T-helper 17 cell (primary cell): ENCODE measurements around the gene TMEM97. TPM values are rescaled to one million over a fixed set of nuclear protein-coding genes. Genes with fewer than 3 reads are reported as not detected.
"Not testable (repeated sequence)": the region's sequence is repeated elsewhere in the genome, so short reads cannot be mapped to it uniquely, and the experiment has no call there.

ENCODE experiments used
- ATAC-seq: fragments of 150-1000 bp; cut with Tn5 transposase; 2 replicates; pipeline ENCODE4 v1.10.0; 2021; ENCODE audit warnings: mild to moderate bottlenecking, moderate library complexity
- DNase-seq, 3 donors: peaks; one replicate each; pipeline versions ENCODE4 v3.0.0 to v3.0.0-alpha.2; 2020 to 2021
- H3K9me3 ChIP-seq: one replicate; pipeline ENCODE4 v1.7.0; 2013; ENCODE audit warnings: low read length, mild to moderate bottlenecking; ENCODE audit not compliant: control insufficient read depth, poor library complexity, severe bottlenecking
- H3K27ac Mint-ChIP-seq: one replicate; pipeline ENCODE4 v1.8.0; 2022; ENCODE audit warnings: mild to moderate bottlenecking, moderate library complexity, mixed read lengths
- H3K27me3 Mint-ChIP-seq: one replicate; pipeline ENCODE4 v1.8.0; 2022; ENCODE audit warnings: mixed read lengths
- H3K36me3 Mint-ChIP-seq: one replicate; pipeline ENCODE4 v1.8.0; 2022; ENCODE audit warnings: low read depth, mixed read lengths
- H3K4me1 Mint-ChIP-seq: one replicate; pipeline ENCODE4 v1.8.0; 2022; ENCODE audit warnings: mild to moderate bottlenecking, mixed read lengths
- H3K4me3 Mint-ChIP-seq: one replicate; pipeline ENCODE4 v1.8.0; 2022; ENCODE audit warnings: mild to moderate bottlenecking, moderate library complexity, mixed read lengths
- total RNA-seq, 4 donors: library from RNA in 2 of 4; stranded (reverse) in 2 of 4; gene quantifications; one replicate each; pipeline ENCODE4 v1.2.3 and lab custom pipeline; 2022 to 2026

TMEM97 gene
- 1 to 10 TPM; 2.1 to 4.0 TPM for total RNA-seq
- total RNA-seq (lab: John Stamatoyannopoulos, UW), result 4.2 to 8.5 reads per million in 2 donors

DNA sequence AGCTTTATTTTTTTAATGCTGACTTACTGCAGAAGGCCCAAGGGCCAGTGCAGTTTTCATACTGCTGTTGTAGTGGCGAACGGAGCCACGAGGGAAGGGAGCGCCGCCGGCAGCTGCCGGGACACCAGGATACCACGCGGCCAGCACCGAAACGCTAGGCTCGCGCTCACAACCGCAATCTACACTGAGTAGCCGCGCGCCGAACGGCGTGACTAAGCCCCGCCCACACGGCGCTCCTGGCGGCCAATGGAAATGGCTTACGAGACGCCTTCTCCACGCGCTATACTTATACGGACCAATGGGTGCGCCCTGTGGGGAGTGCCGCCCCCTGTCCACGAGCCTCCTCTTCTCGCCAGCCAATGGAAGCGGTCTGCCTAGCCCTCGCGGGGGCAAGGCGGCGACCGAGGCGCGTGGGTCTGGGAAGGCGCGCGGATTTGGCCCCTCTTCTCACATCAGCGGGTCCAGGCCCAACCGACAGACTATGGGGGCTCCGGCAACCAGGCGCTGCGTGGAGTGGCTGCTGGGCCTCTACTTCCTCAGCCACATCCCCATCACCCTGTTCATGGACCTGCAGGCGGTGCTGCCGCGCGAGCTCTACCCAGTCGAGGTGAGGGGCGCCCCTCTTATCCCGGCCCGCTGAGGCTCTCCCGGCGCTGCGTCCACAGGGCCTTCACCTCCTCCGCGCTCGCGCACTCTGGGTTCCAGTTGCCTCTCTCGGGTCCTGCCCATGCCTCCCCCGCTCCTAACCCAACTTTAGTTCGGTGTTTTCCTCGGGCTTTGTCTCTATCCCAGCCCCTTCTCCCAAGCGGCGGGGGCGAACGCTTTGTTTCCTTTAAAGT, at the start of gene TMEM97:
Gene TMEM97, plus strand, starts transcription at position 442 of the 839 bp plus-strand sequence. Its CDS starts 40 bp downstream, at position 482.
- H3K9me3 ChIP-seq, result no peaks in the 10 kb centered on the region
- peaks cover 19% of the 10 kb centered on the region for H3K4me1 Mint-ChIP-seq
- peak; percentile 99 for ATAC-seq

DNA sequence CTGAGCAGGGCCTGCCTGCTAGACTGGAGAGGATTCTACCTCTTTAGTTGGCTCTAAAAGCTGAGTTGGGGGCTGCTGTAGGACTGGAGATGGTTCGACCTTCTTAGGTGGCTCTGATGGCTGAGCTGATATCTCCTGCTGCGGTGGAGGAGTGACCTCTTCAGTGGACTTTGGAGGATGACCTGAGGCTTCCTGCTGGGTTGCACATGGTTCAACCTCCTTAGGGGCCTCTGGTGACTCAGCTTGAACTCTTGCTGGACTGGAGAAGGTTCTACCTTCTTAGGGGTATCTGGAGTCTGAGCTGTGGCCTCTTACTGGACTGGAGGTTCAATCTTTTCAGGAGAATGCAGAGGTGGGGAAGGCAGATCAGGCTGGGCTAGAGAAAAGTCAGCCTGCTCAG, 48.9 kb upstream of the TMEM97 start:
- DNase-seq (no peak), ATAC-seq (no peak)
- Mint-ChIP-seq H3K4me3 (no peak overlapping the region), H3K4me1 (peaks cover 3% of the 10 kb centered on the region), H3K27me3 (peaks cover 53% of the 10 kb centered on the region), H3K27ac (peak overlapping the region; percentile 16), H3K36me3 (no peaks in the 10 kb centered on the region)
- no peaks in the 10 kb centered on the region for H3K9me3 ChIP-seq

More for the DNA sequence above, at the start of gene TMEM97:
- H3K4me3 Mint-ChIP-seq, result peak within 1 kb of the TSS; percentile 90
- H3K27me3 Mint-ChIP-seq, result peaks cover 6% of the 10 kb centered on the region
- peak; percentile 88 to 90 (median 88) for DNase-seq
- H3K27ac Mint-ChIP-seq, result peak within 1 kb of the TSS; percentile 77
- H3K36me3 Mint-ChIP-seq, result no peaks in the 10 kb centered on the region

DNA sequence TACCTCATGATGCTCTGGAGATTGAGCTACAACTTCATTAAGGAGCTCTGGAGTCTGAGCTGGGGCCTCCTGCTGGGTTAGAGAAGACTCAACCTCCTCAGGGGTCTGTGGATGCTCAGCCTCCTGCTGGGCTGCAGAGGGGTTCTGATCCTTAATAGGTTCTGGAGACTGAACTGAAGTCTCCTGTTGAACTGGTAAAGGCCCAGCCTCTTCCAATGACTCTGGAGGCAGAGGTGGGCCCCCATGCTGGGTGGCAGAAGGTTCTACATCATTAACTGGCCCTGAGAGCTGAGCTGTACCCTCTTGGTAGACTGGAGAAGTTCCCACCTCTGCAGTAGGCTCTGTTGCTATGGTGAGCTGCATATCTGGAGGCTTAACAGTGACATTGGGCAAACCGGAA, 48.1 kb upstream of the TMEM97 start:
- no peaks in the 10 kb centered on the region for H3K9me3 ChIP-seq
- Mint-ChIP-seq H3K4me1 (peaks cover 4% of the 10 kb centered on the region), H3K4me3 (no peak overlapping the region), H3K27me3 (peaks cover 59% of the 10 kb centered on the region), H3K27ac (no peak overlapping the region), H3K36me3 (no peaks in the 10 kb centered on the region)
- ATAC-seq (no peak), DNase-seq (no peak)

DNA sequence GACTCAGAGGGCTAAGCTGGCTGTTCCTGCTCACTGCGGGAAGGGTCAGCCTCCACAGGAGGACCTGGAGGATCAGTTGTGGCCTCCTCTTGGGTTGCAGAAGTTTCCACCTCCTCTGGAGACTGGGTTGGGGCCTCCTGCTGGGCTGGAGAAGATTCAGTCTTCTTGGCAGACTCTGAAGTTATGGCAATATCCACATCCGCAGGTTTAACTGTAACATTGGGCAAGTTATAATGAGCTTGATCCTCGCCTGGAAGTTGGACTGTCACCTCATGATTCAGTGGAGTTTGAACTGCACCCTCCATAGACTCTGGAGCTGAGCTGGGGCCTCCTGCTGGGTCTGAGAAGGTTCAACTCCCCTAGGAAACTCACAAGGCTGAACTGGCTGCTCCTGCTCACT, 47.6 kb upstream of the TMEM97 start:
- H3K27me3 Mint-ChIP-seq, result peaks cover 64% of the 10 kb centered on the region
- H3K4me1 Mint-ChIP-seq, result peaks cover 4% of the 10 kb centered on the region
- H3K9me3 ChIP-seq, result no peaks in the 10 kb centered on the region
- DNase-seq (no peak), ATAC-seq (no peak)
- no peak overlapping the region for H3K4me3 Mint-ChIP-seq
- H3K27ac Mint-ChIP-seq, result no peak overlapping the region
- no peaks in the 10 kb centered on the region for H3K36me3 Mint-ChIP-seq

DNA sequence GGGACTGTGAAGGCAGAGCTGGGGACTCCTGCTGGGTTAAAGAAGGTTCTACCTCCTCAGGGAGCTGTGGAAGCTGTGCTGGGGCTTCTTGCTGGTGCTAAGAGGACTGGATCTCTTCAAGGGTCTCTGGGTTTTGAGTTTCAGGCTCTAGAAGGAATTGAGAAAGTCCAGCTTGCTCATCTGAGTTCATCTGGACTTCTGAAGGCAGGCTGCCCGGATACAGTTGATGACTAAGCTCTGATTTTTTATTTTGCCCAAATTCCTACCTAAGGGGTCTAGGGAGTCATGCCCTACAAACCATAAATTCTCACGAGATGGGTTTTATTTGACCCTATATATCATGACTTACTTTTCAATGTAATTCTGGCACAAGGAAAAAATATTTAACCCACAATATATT, 46.8 kb upstream of the TMEM97 start:
- DNase-seq (no peak), ATAC-seq (no peak)
- Mint-ChIP-seq H3K27me3 (peaks cover 71% of the 10 kb centered on the region), H3K4me1 (peaks cover 4% of the 10 kb centered on the region), H3K27ac (no peak overlapping the region), H3K36me3 (no peaks in the 10 kb centered on the region), H3K4me3 (no peak overlapping the region)
- no peaks in the 10 kb centered on the region for H3K9me3 ChIP-seq

DNA sequence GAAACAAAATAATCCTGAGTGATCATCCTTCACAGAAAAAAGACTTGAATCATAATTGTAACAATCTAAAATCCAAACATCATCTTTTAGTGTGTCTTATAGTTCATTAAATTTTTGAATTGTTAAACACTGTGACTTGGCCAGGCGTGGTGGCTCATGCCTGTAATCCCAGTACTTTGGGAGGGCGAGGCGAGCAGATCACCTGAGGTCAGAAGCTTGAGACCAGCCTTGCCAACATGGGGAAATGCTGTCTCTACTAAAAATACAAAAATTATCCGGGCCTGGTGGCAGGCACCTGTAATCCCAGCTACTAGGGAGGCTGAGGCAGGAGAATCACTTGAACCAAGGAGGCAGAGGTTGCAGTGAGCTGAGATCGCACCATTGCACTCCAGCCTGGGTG, 45.7 kb upstream of the TMEM97 start:
- not testable (repeated sequence) for DNase-seq, H3K27ac Mint-ChIP-seq, H3K9me3 ChIP-seq, ATAC-seq, H3K36me3 Mint-ChIP-seq, H3K4me3 Mint-ChIP-seq
- peaks cover 71% of the 10 kb centered on the region for H3K27me3 Mint-ChIP-seq
- H3K4me1 Mint-ChIP-seq, result peaks cover 11% of the 10 kb centered on the region

DNA sequence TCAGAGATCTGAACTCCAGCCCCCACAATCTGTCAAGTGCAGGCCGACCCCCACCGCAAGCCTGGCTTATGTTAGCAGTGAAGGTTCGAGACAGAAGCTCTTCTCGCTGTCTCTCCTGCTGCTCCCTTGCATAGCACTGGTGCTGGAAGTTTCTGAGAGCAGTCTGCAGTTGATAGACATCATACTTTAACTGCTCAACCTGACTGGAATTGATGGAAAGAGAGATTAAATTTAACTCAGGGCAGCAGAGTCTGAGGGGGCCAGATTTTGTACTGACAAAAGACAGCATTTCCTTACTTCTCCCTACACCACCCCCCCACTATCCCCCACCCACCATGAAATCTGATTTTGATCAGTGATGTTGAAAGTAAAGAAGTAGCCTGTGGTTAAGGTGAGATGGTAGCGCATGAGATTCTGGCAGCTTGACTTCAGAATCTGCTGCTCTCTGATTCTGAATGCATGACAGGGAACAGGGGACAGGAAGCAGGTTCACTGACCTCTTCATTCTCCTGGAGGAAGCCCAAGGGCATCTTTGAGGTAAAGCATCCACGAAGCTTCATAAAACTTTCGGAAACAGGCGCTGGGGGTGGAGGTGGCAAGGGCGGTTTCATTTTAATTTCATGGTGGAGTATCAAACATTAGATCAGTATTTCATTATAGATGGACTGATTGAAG, 44.3 kb upstream of the TMEM97 start:
- Mint-ChIP-seq H3K4me1 (peaks cover 14% of the 10 kb centered on the region), H3K27ac (no peak overlapping the region), H3K27me3 (peaks cover 64% of the 10 kb centered on the region), H3K4me3 (no peak overlapping the region), H3K36me3 (no peaks in the 10 kb centered on the region)
- H3K9me3 ChIP-seq, result no peaks in the 10 kb centered on the region
- no peak for ATAC-seq
- no peak for DNase-seq

DNA sequence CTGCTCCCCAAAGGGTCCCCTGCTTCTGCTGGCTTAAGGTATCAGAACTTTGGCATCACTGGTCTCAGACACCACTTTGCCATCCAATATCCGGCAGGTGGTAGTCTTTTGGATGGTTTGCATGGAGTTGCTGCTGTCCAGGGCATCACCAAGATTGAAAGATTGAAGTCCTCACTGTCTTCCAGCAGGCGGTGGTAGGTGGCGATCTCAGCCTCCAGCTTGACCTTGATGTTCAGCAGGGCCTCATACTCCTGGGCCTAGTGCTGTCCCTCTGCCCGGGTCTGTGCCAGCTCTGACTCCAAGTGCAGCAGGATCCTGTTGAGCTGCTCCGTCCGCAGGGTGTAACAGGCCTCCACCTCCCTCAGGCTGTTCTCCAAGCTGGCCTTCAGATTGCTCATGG, 43.0 kb upstream of the TMEM97 start:
- Mint-ChIP-seq H3K27me3 (peaks cover 51% of the 10 kb centered on the region), H3K36me3 (no peaks in the 10 kb centered on the region), H3K4me3 (no peak overlapping the region), H3K4me1 (peaks cover 14% of the 10 kb centered on the region), H3K27ac (no peak overlapping the region)
- ATAC-seq (no peak), DNase-seq (no peak)
- no peaks in the 10 kb centered on the region for H3K9me3 ChIP-seq

DNA sequence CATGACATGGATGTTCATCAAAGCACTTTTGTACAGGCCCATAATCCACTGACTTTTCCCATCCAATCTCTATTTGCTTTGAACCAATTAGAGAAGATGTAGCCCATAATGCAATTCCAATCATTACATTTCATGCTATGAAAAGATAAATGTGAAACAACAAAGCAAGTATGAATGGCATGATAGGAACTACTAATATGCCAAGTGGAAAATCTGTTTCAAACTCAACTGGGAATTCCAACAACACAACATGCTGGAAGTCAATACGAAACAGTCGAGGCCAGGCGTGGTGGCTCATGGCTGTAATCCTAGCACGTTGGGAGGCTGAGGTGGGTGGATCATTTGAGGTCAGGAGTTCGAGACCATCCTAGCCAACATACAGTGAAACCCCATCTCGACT, 39.6 kb upstream of the TMEM97 start:
- ATAC-seq (no peak), DNase-seq (no peak)
- Mint-ChIP-seq H3K27ac (no peak overlapping the region), H3K27me3 (peaks cover 24% of the 10 kb centered on the region), H3K4me1 (peaks cover 14% of the 10 kb centered on the region), H3K4me3 (no peak overlapping the region), H3K36me3 (no peaks in the 10 kb centered on the region)
- H3K9me3 ChIP-seq, result no peaks in the 10 kb centered on the region

DNA sequence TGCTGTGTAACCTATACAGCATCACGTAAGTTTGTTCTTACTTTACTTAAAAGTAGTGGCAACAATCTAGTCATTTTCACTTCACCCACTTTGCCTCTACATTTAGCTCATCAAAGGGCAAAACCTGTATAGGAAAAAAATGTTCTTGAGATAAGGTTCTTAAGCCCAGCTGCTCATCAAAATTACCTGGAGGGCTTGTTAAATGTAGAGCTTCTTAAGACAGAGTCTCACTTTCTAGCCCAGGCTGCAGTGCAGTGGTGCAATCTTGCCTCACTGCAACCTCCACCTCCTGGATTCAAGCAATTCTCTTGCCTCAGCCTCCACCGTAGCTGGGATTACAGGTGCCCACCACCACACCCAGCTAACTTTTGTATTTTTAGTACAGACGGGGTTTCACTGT, 38.2 kb upstream of the TMEM97 start:
- peaks cover 10% of the 10 kb centered on the region for H3K4me1 Mint-ChIP-seq
- ATAC-seq, result no peak

DNA sequence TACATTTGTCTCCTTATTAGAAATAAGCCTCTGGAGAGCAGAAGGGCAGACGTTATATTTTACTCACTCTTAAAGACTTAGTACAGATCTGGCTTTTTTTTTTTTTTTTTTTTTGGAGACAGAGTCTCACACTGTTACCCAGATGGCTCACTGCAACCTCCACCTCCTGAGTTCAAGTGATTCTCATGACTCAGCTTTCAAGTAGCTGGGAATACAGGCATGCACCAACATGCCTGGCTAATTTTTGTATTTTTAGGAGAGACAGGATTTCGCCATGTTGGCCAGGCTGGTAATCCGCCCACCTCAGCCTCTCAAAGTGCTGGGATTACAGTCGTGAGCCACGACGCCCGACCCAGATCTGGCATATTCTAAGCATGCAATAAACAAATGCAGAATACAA, 36.4 kb upstream of the TMEM97 start:
- peaks cover 10% of the 10 kb centered on the region for H3K4me1 Mint-ChIP-seq

More for the DNA sequence above, 38.2 kb upstream of the TMEM97 start:
- Mint-ChIP-seq H3K27me3 (peaks cover 13% of the 10 kb centered on the region), H3K4me3 (no peak overlapping the region), H3K27ac (no peak overlapping the region), H3K36me3 (no peaks in the 10 kb centered on the region)
- no peaks in the 10 kb centered on the region for H3K9me3 ChIP-seq
- DNase-seq, result no peak

DNA sequence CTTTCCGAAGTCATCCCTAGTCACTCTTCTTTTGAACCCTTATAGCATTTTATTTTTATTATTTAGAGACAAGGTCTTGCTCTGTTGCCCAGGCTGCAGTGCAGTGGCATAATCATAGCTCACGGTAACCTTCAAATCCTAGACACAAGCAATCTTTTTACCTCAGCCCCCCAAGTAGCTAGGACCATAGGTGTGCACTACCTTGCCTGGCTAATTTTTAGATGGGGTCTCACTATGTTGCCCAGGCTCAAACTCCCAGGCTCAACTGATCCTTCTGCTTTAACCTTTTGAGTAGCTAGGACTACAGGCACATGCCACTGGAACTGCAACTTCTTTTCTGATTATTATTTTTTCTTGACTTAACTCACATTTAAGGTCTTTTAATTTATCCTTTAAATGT, 33.0 kb upstream of the TMEM97 start:
- no peaks in the 10 kb centered on the region for H3K4me1 Mint-ChIP-seq
- H3K4me3 Mint-ChIP-seq, result no peak overlapping the region
- no peaks in the 10 kb centered on the region for H3K36me3 Mint-ChIP-seq
- no peak overlapping the region for H3K27ac Mint-ChIP-seq
- DNase-seq (no peak), ATAC-seq (no peak)
- no peaks in the 10 kb centered on the region for H3K9me3 ChIP-seq
- H3K27me3 Mint-ChIP-seq, result peaks cover 8% of the 10 kb centered on the region

More for the DNA sequence above, 36.4 kb upstream of the TMEM97 start:
- no peaks in the 10 kb centered on the region for H3K9me3 ChIP-seq
- H3K4me3 Mint-ChIP-seq, result no peak overlapping the region
- DNase-seq (no peak), ATAC-seq (no peak)
- no peaks in the 10 kb centered on the region for H3K36me3 Mint-ChIP-seq
- peaks cover 8% of the 10 kb centered on the region for H3K27me3 Mint-ChIP-seq
- no peak overlapping the region for H3K27ac Mint-ChIP-seq

DNA sequence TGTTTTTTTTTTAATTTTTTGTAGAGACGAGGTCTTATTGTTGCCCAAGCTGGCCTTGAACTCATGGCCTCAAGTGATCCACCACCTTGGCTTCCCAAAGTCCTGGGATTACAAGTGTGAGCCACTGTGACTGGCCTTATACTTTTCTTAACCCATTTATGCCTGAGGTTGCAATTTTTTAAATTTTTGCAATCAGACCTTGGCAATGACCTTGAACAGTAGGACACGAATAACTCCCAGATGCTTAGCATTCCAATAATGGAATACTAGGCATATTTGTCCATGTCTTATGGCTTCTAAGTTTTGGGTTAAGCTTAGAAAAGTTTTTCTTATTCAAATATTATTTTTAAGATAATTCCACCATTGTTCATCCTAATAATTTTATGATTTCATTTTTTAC, 28.3 kb upstream of the TMEM97 start:
- H3K9me3 ChIP-seq, result no peaks in the 10 kb centered on the region
- Mint-ChIP-seq H3K27ac (no peak overlapping the region), H3K4me1 (peaks cover 3% of the 10 kb centered on the region), H3K4me3 (no peak overlapping the region), H3K27me3 (peaks cover 36% of the 10 kb centered on the region), H3K36me3 (peaks cover 2% of the 10 kb centered on the region)
- ATAC-seq (no peak), DNase-seq (no peak)
